Activated gamma-delta T cell treated with Interleukin-2 at 50 U/mL for 16 hours (primary cell): ENCODE results near the gene PHF12.
"Not testable (repeated sequence)": the region's sequence is repeated elsewhere in the genome, so short reads cannot be mapped to it uniquely, and the experiment has no call there.

Experiments used
- DNase-seq: peaks from one replicate; pipeline ENCODE4 v3.0.0-alpha.2; 2020

Gene PHF12

GRCh38 chr17:28900986-28901726 lies 50.2 kb downstream of the PHF12 start:
- no peak for DNase-seq

- no peak for DNase-seq
Measured at GRCh38 chr17:28899212-28899815, 52.0 kb downstream of the PHF12 start.

- no peak for DNase-seq
Measured at GRCh38 chr17:28898527-28898955, 52.8 kb downstream of the PHF12 start.

GRCh38 chr17:28897769-28898526 lies 53.4 kb downstream of the PHF12 start:
- DNase-seq: peak; percentile 37

- DNase-seq: peak; percentile 66
Measured at GRCh38 chr17:28896884-28897768, 54.2 kb downstream of the PHF12 start, which contains the start of gene FLOT2. Gene FLOT2, minus strand, starts transcription at chr17:28897733. Its CDS starts 159 bp downstream, at chr17:28897574.

GRCh38 chr17:28896491-28896883 lies 54.8 kb downstream of the PHF12 start:
- DNase-seq: no peak

- no peak for DNase-seq
Measured at GRCh38 chr17:28895794-28896447, 55.4 kb downstream of the PHF12 start.

GRCh38 chr17:28893248-28894183 lies 57.8 kb downstream of the PHF12 start:
- not testable (repeated sequence) for DNase-seq

GRCh38 chr17:28892024-28892423 lies 59.3 kb downstream of the PHF12 start:
- no peak for DNase-seq

- DNase-seq: no peak
Measured at GRCh38 chr17:28891201-28891600, 60.1 kb downstream of the PHF12 start.

- DNase-seq: no peak
Measured at GRCh38 chr17:28889996-28890395, 61.3 kb downstream of the PHF12 start.

- no peak for DNase-seq
Measured at GRCh38 chr17:28888832-28889231, 62.5 kb downstream of the PHF12 start.

GRCh38 chr17:28887871-28888471 lies 63.3 kb downstream of the PHF12 start:
- DNase-seq: no peak

- DNase-seq: no peak
Measured at GRCh38 chr17:28885951-28886350, 65.4 kb downstream of the PHF12 start.

GRCh38 chr17:28885363-28885762 lies 66.0 kb downstream of the PHF12 start:
- DNase-seq: no peak

- no peak for DNase-seq
Measured at GRCh38 chr17:28883967-28884702, 67.2 kb downstream of the PHF12 start.

GRCh38 chr17:28882154-28882895 lies 69.0 kb downstream of the PHF12 start:
- no peak for DNase-seq

- no peak for DNase-seq
Measured at GRCh38 chr17:28881533-28882056, 69.7 kb downstream of the PHF12 start.

GRCh38 chr17:28880572-28880945 lies 70.8 kb downstream of the PHF12 start:
- DNase-seq: no peak
